Uterus (tissue), 2 donors: ENCODE data around the gene HHAT.

Source experiments
- POLR2A ChIP-seq, 2 donors: fragments of 450-650 bp; IDR thresholded peaks; one replicate each; pipeline ENCODE4 v1.6.1; 2016; ENCODE audit warnings: antibody characterized with exemption in 2 of 2, mild to moderate bottlenecking in 1 of 2, moderate library complexity in 1 of 2
- TF ChIP-seq, protein P1 (sequence below), 4 experiments: fragments of 200-600 bp in 2 of 4; fragments of 450-650 bp in 2 of 4; sonication (generic) in 2 of 4; IDR thresholded peaks; one replicate each; pipeline ENCODE4 v1.5.1; 2016 to 2019; ENCODE audit warnings: antibody characterized with exemption in 4 of 4, mild to moderate bottlenecking in 2 of 4, moderate library complexity in 1 of 4

DNA sequence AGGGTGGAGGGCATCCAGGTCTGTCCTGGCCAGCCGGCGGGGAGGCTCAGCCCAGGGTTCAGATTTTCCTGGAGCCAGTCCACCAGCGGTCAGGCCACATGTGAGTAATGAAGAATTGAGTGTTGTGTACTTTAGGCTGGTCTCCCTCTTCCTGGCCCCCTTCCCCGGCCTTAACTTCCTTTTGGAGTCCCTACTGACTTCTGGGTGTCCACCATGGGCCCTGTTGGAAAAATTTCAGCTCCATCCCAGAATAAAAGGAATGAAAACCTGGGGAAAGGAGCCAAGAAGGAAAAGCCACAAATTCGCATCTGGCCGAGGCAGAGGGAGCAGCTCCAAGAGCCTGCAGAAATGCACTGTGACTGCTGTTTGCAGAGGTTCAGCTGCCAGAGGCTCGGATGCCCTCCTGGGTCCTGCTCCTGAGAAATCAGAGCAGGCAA, 35.5 kb upstream of the HHAT start:
- TF ChIP-seq, protein P1, sequence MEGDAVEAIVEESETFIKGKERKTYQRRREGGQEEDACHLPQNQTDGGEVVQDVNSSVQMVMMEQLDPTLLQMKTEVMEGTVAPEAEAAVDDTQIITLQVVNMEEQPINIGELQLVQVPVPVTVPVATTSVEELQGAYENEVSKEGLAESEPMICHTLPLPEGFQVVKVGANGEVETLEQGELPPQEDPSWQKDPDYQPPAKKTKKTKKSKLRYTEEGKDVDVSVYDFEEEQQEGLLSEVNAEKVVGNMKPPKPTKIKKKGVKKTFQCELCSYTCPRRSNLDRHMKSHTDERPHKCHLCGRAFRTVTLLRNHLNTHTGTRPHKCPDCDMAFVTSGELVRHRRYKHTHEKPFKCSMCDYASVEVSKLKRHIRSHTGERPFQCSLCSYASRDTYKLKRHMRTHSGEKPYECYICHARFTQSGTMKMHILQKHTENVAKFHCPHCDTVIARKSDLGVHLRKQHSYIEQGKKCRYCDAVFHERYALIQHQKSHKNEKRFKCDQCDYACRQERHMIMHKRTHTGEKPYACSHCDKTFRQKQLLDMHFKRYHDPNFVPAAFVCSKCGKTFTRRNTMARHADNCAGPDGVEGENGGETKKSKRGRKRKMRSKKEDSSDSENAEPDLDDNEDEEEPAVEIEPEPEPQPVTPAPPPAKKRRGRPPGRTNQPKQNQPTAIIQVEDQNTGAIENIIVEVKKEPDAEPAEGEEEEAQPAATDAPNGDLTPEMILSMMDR (IDR thresholded peaks at IDR 0.05) = no peak
- TF ChIP-seq POLR2A (IDR thresholded peaks at IDR 0.05) = peak in 1 of 2 donors; percentile 15
